Adipocyte (in vitro differentiated cells): ENCODE results near the gene CTNNA1.

Experiments used
- DNase-seq: peaks from one replicate; pipeline ENCODE4 v3.0.0-alpha.2; 2015; ENCODE audit warnings: low read depth
- H3K27me3 ChIP-seq: replicated peaks from 2 replicates; pipeline ENCODE4 v1.7.0; 2013; ENCODE audit warnings: mild to moderate bottlenecking, low read length, moderate library complexity; ENCODE audit not compliant: control insufficient read depth, insufficient read depth
- H3K36me3 ChIP-seq: 2 replicates; pipeline ENCODE4 v1.7.0; 2013; ENCODE audit warnings: low read length, mild to moderate bottlenecking, moderate library complexity; ENCODE audit not compliant: control insufficient read depth, insufficient read depth, severe bottlenecking
- H3K4me1 ChIP-seq: 2 replicates; pipeline ENCODE4 v1.7.0; 2013; ENCODE audit warnings: mild to moderate bottlenecking, low read length, moderate library complexity; ENCODE audit not compliant: control insufficient read depth, insufficient read depth
- H3K4me3 ChIP-seq: 2 replicates; pipeline ENCODE4 v1.7.0; 2013; ENCODE audit warnings: mild to moderate bottlenecking, low read length, moderate library complexity
- H3K9ac ChIP-seq: 2 replicates; pipeline ENCODE4 v1.7.0; 2013; ENCODE audit warnings: mild to moderate bottlenecking, low read length, moderate library complexity
- H3K9me3 ChIP-seq: 2 replicates; pipeline ENCODE4 v1.7.0; 2013; ENCODE audit warnings: mild to moderate bottlenecking, low read length, moderate library complexity; ENCODE audit not compliant: control insufficient read depth

The CTNNA1 gene

GRCh38 chr5:138817241-138817640, 64.0 kb downstream of the CTNNA1 start:
- DNase-seq = no peak
- no peaks in the 10 kb centered on the region for H3K9me3 ChIP-seq
- H3K36me3 ChIP-seq = peaks cover 45% of the 10 kb centered on the region
- H3K9ac ChIP-seq = no peak overlapping the region
- peaks cover 8% of the 10 kb centered on the region for H3K4me1 ChIP-seq
- no peaks in the 10 kb centered on the region for H3K27me3 ChIP-seq
- no peak overlapping the region for H3K4me3 ChIP-seq

GRCh38 chr5:138819081-138819480, 65.9 kb downstream of the CTNNA1 start:
- Histone ChIP-seq H3K27me3 (no peaks in the 10 kb centered on the region), H3K4me1 (peaks cover 13% of the 10 kb centered on the region), H3K9me3 (no peaks in the 10 kb centered on the region), H3K36me3 (peaks cover 28% of the 10 kb centered on the region), H3K9ac (no peak overlapping the region), H3K4me3 (no peak overlapping the region)
- no peak for DNase-seq

- Histone ChIP-seq H3K36me3 (peaks cover 21% of the 10 kb centered on the region), H3K4me3 (no peak overlapping the region), H3K9me3 (no peaks in the 10 kb centered on the region), H3K4me1 (peaks cover 24% of the 10 kb centered on the region), H3K9ac (no peak overlapping the region), H3K27me3 (no peaks in the 10 kb centered on the region)
- DNase-seq = no peak
Observed at GRCh38 chr5:138820695-138821094, 67.5 kb downstream of the CTNNA1 start.

- peaks cover 38% of the 10 kb centered on the region for H3K4me1 ChIP-seq
- no peak overlapping the region for H3K4me3 ChIP-seq
- H3K9me3 ChIP-seq = no peaks in the 10 kb centered on the region
- no peak overlapping the region for H3K9ac ChIP-seq
- H3K36me3 ChIP-seq = peaks cover 37% of the 10 kb centered on the region
- no peaks in the 10 kb centered on the region for H3K27me3 ChIP-seq
- no peak for DNase-seq
Observed at GRCh38 chr5:138824516-138824915, 71.3 kb downstream of the CTNNA1 start.

GRCh38 chr5:138824924-138825863, 72.0 kb downstream of the CTNNA1 start:
- no peak overlapping the region for H3K4me3 ChIP-seq
- peak; percentile 63 for DNase-seq
- H3K9ac ChIP-seq = peak overlapping the region; percentile 46
- H3K4me1 ChIP-seq = peaks cover 40% of the 10 kb centered on the region
- no peaks in the 10 kb centered on the region for H3K27me3 ChIP-seq
- no peaks in the 10 kb centered on the region for H3K9me3 ChIP-seq
- peaks cover 37% of the 10 kb centered on the region for H3K36me3 ChIP-seq

- DNase-seq = no peak
- Histone ChIP-seq H3K4me1 (peaks cover 51% of the 10 kb centered on the region), H3K36me3 (peaks cover 42% of the 10 kb centered on the region), H3K4me3 (no peak overlapping the region), H3K27me3 (no peaks in the 10 kb centered on the region), H3K9ac (no peak overlapping the region), H3K9me3 (no peaks in the 10 kb centered on the region)
Observed at GRCh38 chr5:138828556-138828955, 75.3 kb downstream of the CTNNA1 start.

- Histone ChIP-seq H3K27me3 (no peaks in the 10 kb centered on the region), H3K36me3 (peaks cover 42% of the 10 kb centered on the region), H3K9me3 (no peaks in the 10 kb centered on the region), H3K4me1 (peaks cover 51% of the 10 kb centered on the region), H3K9ac (no peak overlapping the region), H3K4me3 (no peak overlapping the region)
- DNase-seq = no peak
Observed at GRCh38 chr5:138829341-138829740, 76.1 kb downstream of the CTNNA1 start.

- Histone ChIP-seq H3K27me3 (no peaks in the 10 kb centered on the region), H3K9ac (no peak overlapping the region), H3K4me1 (peaks cover 40% of the 10 kb centered on the region), H3K4me3 (no peak overlapping the region), H3K9me3 (no peaks in the 10 kb centered on the region), H3K36me3 (peaks cover 33% of the 10 kb centered on the region)
- DNase-seq = peak; percentile 44
Observed at GRCh38 chr5:138831703-138832102, 78.5 kb downstream of the CTNNA1 start.

- H3K36me3 ChIP-seq = peaks cover 28% of the 10 kb centered on the region
Observed at GRCh38 chr5:138832218-138832617, 79.0 kb downstream of the CTNNA1 start.

GRCh38 chr5:138833080-138833479, 79.9 kb downstream of the CTNNA1 start:
- Histone ChIP-seq H3K9ac (no peak overlapping the region), H3K36me3 (peaks cover 19% of the 10 kb centered on the region), H3K27me3 (no peaks in the 10 kb centered on the region), H3K4me1 (peaks cover 40% of the 10 kb centered on the region), H3K4me3 (no peak overlapping the region), H3K9me3 (no peaks in the 10 kb centered on the region)
- no peak for DNase-seq

More at GRCh38 chr5:138832218-138832617, 79.0 kb downstream of the CTNNA1 start:
- no peaks in the 10 kb centered on the region for H3K9me3 ChIP-seq
- no peaks in the 10 kb centered on the region for H3K27me3 ChIP-seq
- no peak overlapping the region for H3K9ac ChIP-seq
- peaks cover 40% of the 10 kb centered on the region for H3K4me1 ChIP-seq
- no peak for DNase-seq
- H3K4me3 ChIP-seq = no peak overlapping the region

- H3K36me3 ChIP-seq = peaks cover 11% of the 10 kb centered on the region
Observed at GRCh38 chr5:138833726-138834480, 80.7 kb downstream of the CTNNA1 start.

More at GRCh38 chr5:138833726-138834480, 80.7 kb downstream of the CTNNA1 start:
- H3K9me3 ChIP-seq = no peaks in the 10 kb centered on the region
- no peak overlapping the region for H3K4me3 ChIP-seq
- peaks cover 33% of the 10 kb centered on the region for H3K4me1 ChIP-seq
- DNase-seq = no peak
- H3K9ac ChIP-seq = no peak overlapping the region
- no peaks in the 10 kb centered on the region for H3K27me3 ChIP-seq
